ENCODE data around the gene WNT9A.

- TF ChIP-seq ARNTL (CRISPR knock-in tag; IDR thresholded peaks at IDR 0.05; ENCODE audit: borderline replicate concordance, low read depth) (no peak), ZFP3 (CRISPR knock-in tag; IDR thresholded peaks at IDR 0.05) (no peak), PATZ1 (CRISPR knock-in tag; IDR thresholded peaks at IDR 0.05; ENCODE audit: borderline replicate concordance) (no peak), ISL1 (CRISPR knock-in tag; IDR thresholded peaks at IDR 0.05) (no peak), PPARA (CRISPR knock-in tag; IDR thresholded peaks at IDR 0.05; ENCODE audit: borderline replicate concordance) (no peak), RARB (CRISPR knock-in tag; IDR thresholded peaks at IDR 0.05) (no peak), TOX (CRISPR knock-in tag; IDR thresholded peaks at IDR 0.05; ENCODE audit: borderline replicate concordance) (no peak)
- TF ChIP-seq, protein P1, sequence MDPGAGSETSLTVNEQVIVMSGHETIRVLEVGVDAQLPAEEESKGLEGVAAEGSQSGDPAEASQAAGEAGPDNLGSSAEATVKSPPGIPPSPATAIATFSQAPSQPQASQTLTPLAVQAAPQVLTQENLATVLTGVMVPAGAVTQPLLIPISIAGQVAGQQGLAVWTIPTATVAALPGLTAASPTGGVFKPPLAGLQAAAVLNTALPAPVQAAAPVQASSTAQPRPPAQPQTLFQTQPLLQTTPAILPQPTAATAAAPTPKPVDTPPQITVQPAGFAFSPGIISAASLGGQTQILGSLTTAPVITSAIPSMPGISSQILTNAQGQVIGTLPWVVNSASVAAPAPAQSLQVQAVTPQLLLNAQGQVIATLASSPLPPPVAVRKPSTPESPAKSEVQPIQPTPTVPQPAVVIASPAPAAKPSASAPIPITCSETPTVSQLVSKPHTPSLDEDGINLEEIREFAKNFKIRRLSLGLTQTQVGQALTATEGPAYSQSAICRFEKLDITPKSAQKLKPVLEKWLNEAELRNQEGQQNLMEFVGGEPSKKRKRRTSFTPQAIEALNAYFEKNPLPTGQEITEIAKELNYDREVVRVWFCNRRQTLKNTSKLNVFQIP (CRISPR knock-in tag; IDR thresholded peaks at IDR 0.05; ENCODE audit: borderline replicate concordance, low read depth), result no peak
These were observed 11.7 kb upstream of the WNT9A start for GRCh38 chr1:227959325-227959860.
